Right lobe of liver (tissue), 4 donors: ENCODE measurements around the gene CACNA2D1.

Experiments
- CTCF ChIP-seq, 4 donors: fragments of 200-600 bp in 3 of 4; fragments of 450-650 bp in 1 of 4; IDR thresholded peaks; one replicate each; pipeline versions ENCODE4 v1.5.1 to v1.8.0; 2016 to 2022; ENCODE audit warnings: antibody characterized with exemption in 4 of 4, mild to moderate bottlenecking in 2 of 4
- POLR2A ChIP-seq: fragments of 450-650 bp; IDR thresholded peaks from one replicate; pipeline ENCODE4 v1.6.1; 2017; ENCODE audit warnings: antibody characterized with exemption, mild to moderate bottlenecking
- donor health status: DM: no; HTN: no; CAD: no.
- donor health status: DM: no; HTN: no; CAD: no.
- donor health status: DM: no; HTN: yes; CAD: no.

- no peak for TF ChIP-seq CTCF (IDR thresholded peaks at IDR 0.05)
- TF ChIP-seq POLR2A = no peak
Measured at GRCh38 chr7:82376739-82377138, 66.8 kb downstream of the CACNA2D1 start.
